Measurements from ENCODE around the gene EFNA3. TPM values are rescaled to one million over a fixed set of nuclear protein-coding genes. Genes with fewer than 3 reads are reported as not detected.
A peak's percentile ranks its signal among the peaks of the same experiment; 100 is the strongest.

Gene EFNA3
- polyA plus RNA-seq = 10 to 100 TPM; 16.3 to 21.7 TPM

GRCh38 chr1:155078469-155079209, at the start of gene EFNA3:
Gene EFNA3 (plus strand): TSS chr1:155078837. CDS start chr1:155078942, 105 bp downstream.
- H3K4me1 ChIP-seq (ENCODE audit: control insufficient read depth in 2 of 2, insufficient read depth in 2 of 2, low read length in 1 of 2) = peaks cover 3 to 38% of the 10 kb centered on the region in 2 donors
- no peaks in the 10 kb centered on the region for H3K9me3 ChIP-seq (ENCODE audit: control insufficient read depth in 2 of 2, insufficient read depth in 1 of 2, low read depth in 1 of 2, low read length in 1 of 2)
- peak within 1 kb of the TSS; percentile 54 to 72 for H3K27ac ChIP-seq (ENCODE audit: low read depth in 2 of 2, low read length in 1 of 2)
- H3K36me3 ChIP-seq (ENCODE audit: control insufficient read depth in 2 of 2, insufficient read depth in 2 of 2, low read length in 1 of 2) = no peaks in the 10 kb centered on the region
- H3K27me3 ChIP-seq (ENCODE audit: control insufficient read depth in 1 of 2, insufficient read depth in 2 of 2, low read length in 2 of 2) = peaks cover 0 to 3% of the 10 kb centered on the region in 2 donors
- peak within 1 kb of the TSS; percentile 64 to 72 for H3K4me3 ChIP-seq (ENCODE audit: low read depth in 1 of 2, low read length in 2 of 2)
- 1 to 3% methylated on average over 33 to 59 of the region's 59 CpGs for WGBS, 2 donors

- H3K36me3 ChIP-seq (ENCODE audit: control insufficient read depth in 2 of 2, insufficient read depth in 2 of 2, low read length in 1 of 2) = no peaks in the 10 kb centered on the region
- no peak overlapping the region for H3K27ac ChIP-seq (ENCODE audit: low read depth in 2 of 2, low read length in 1 of 2)
- H3K4me1 ChIP-seq (ENCODE audit: control insufficient read depth in 2 of 2, insufficient read depth in 2 of 2, low read length in 1 of 2) = peaks cover 0 to 15% of the 10 kb centered on the region in 2 donors
- no peaks in the 10 kb centered on the region for H3K9me3 ChIP-seq (ENCODE audit: control insufficient read depth in 2 of 2, insufficient read depth in 1 of 2, low read depth in 1 of 2, low read length in 1 of 2)
- H3K4me3 ChIP-seq (ENCODE audit: low read depth in 1 of 2, low read length in 2 of 2) = no peak overlapping the region
- WGBS, 2 donors = 85 to 88% methylated on average over 16 of the region's 16 CpGs
- H3K27me3 ChIP-seq (ENCODE audit: control insufficient read depth in 1 of 2, insufficient read depth in 2 of 2, low read length in 2 of 2) = no peaks in the 10 kb centered on the region
These were observed 49.0 kb upstream of the EFNA3 start for GRCh38 chr1:155029513-155030242.

GRCh38 chr1:155030243-155030795, 48.3 kb upstream of the EFNA3 start:
- no peaks in the 10 kb centered on the region for H3K36me3 ChIP-seq (ENCODE audit: control insufficient read depth in 2 of 2, insufficient read depth in 2 of 2, low read length in 1 of 2)
- no peaks in the 10 kb centered on the region for H3K9me3 ChIP-seq (ENCODE audit: control insufficient read depth in 2 of 2, insufficient read depth in 1 of 2, low read depth in 1 of 2, low read length in 1 of 2)
- H3K4me3 ChIP-seq (ENCODE audit: low read depth in 1 of 2, low read length in 2 of 2) = no peak overlapping the region
- 80 to 87% methylated on average over 15 of the region's 15 CpGs for WGBS, 2 donors
- no peaks in the 10 kb centered on the region for H3K27me3 ChIP-seq (ENCODE audit: control insufficient read depth in 1 of 2, insufficient read depth in 2 of 2, low read length in 2 of 2)
- no peak overlapping the region for H3K27ac ChIP-seq (ENCODE audit: low read depth in 2 of 2, low read length in 1 of 2)
- peaks cover 0 to 15% of the 10 kb centered on the region in 2 donors for H3K4me1 ChIP-seq (ENCODE audit: control insufficient read depth in 2 of 2, insufficient read depth in 2 of 2, low read length in 1 of 2)

- 83 to 85% methylated on average over 11 of the region's 11 CpGs for WGBS, 2 donors
- Histone ChIP-seq H3K27ac (ENCODE audit: low read depth in 2 of 2, low read length in 1 of 2) (no peak overlapping the region), H3K27me3 (ENCODE audit: control insufficient read depth in 1 of 2, insufficient read depth in 2 of 2, low read length in 2 of 2) (no peaks in the 10 kb centered on the region), H3K36me3 (ENCODE audit: control insufficient read depth in 2 of 2, insufficient read depth in 2 of 2, low read length in 1 of 2) (no peaks in the 10 kb centered on the region), H3K4me1 (ENCODE audit: control insufficient read depth in 2 of 2, insufficient read depth in 2 of 2, low read length in 1 of 2) (peaks cover 0 to 15% of the 10 kb centered on the region in 2 donors), H3K9me3 (ENCODE audit: control insufficient read depth in 2 of 2, insufficient read depth in 1 of 2, low read depth in 1 of 2, low read length in 1 of 2) (no peaks in the 10 kb centered on the region), H3K4me3 (ENCODE audit: low read depth in 1 of 2, low read length in 2 of 2) (no peak overlapping the region)
These were observed 47.7 kb upstream of the EFNA3 start for GRCh38 chr1:155030899-155031298.

- Histone ChIP-seq H3K27me3 (ENCODE audit: control insufficient read depth in 1 of 2, insufficient read depth in 2 of 2, low read length in 2 of 2) (no peaks in the 10 kb centered on the region), H3K4me1 (ENCODE audit: control insufficient read depth in 2 of 2, insufficient read depth in 2 of 2, low read length in 1 of 2) (peaks cover 0 to 19% of the 10 kb centered on the region in 2 donors), H3K4me3 (ENCODE audit: low read depth in 1 of 2, low read length in 2 of 2) (no peak overlapping the region), H3K9me3 (ENCODE audit: control insufficient read depth in 2 of 2, insufficient read depth in 1 of 2, low read depth in 1 of 2, low read length in 1 of 2) (no peaks in the 10 kb centered on the region), H3K36me3 (ENCODE audit: control insufficient read depth in 2 of 2, insufficient read depth in 2 of 2, low read length in 1 of 2) (no peaks in the 10 kb centered on the region), H3K27ac (ENCODE audit: low read depth in 2 of 2, low read length in 1 of 2) (no peak overlapping the region)
- WGBS, 2 donors = 85 to 86% methylated on average over 12 of the region's 12 CpGs
These were observed 45.8 kb upstream of the EFNA3 start for GRCh38 chr1:155032886-155033285.

- Histone ChIP-seq H3K4me1 (ENCODE audit: control insufficient read depth in 2 of 2, insufficient read depth in 2 of 2, low read length in 1 of 2) (peaks cover 0 to 23% of the 10 kb centered on the region in 2 donors), H3K27me3 (ENCODE audit: control insufficient read depth in 1 of 2, insufficient read depth in 2 of 2, low read length in 2 of 2) (no peaks in the 10 kb centered on the region), H3K9me3 (ENCODE audit: control insufficient read depth in 2 of 2, insufficient read depth in 1 of 2, low read depth in 1 of 2, low read length in 1 of 2) (no peaks in the 10 kb centered on the region), H3K4me3 (ENCODE audit: low read depth in 1 of 2, low read length in 2 of 2) (no peak within 1 kb of the TSS), H3K27ac (ENCODE audit: low read depth in 2 of 2, low read length in 1 of 2) (no peak within 1 kb of the TSS), H3K36me3 (ENCODE audit: control insufficient read depth in 2 of 2, insufficient read depth in 2 of 2, low read length in 1 of 2) (no peaks in the 10 kb centered on the region)
- 93 to 94% methylated on average over 9 of the region's 9 CpGs for WGBS, 2 donors
These were observed 45.1 kb upstream of the EFNA3 start, which contains the start of the genes DCST1 and DCST2 for GRCh38 chr1:155033524-155033923. Gene DCST1 (plus strand): TSS chr1:155033824. CDS start chr1:155034037, 213 bp downstream. Gene DCST2 (minus strand): TSS chr1:155033781. CDS start chr1:155033701, 80 bp downstream.

- Histone ChIP-seq H3K9me3 (ENCODE audit: control insufficient read depth in 2 of 2, insufficient read depth in 1 of 2, low read depth in 1 of 2, low read length in 1 of 2) (no peaks in the 10 kb centered on the region), H3K27ac (ENCODE audit: low read depth in 2 of 2, low read length in 1 of 2) (no peak overlapping the region), H3K4me3 (ENCODE audit: low read depth in 1 of 2, low read length in 2 of 2) (no peak overlapping the region), H3K27me3 (ENCODE audit: control insufficient read depth in 1 of 2, insufficient read depth in 2 of 2, low read length in 2 of 2) (no peaks in the 10 kb centered on the region), H3K4me1 (ENCODE audit: control insufficient read depth in 2 of 2, insufficient read depth in 2 of 2, low read length in 1 of 2) (peaks cover 3 to 31% of the 10 kb centered on the region in 2 donors), H3K36me3 (ENCODE audit: control insufficient read depth in 2 of 2, insufficient read depth in 2 of 2, low read length in 1 of 2) (no peaks in the 10 kb centered on the region)
- WGBS, 2 donors = 65 to 73% methylated on average over 20 of the region's 20 CpGs
These were observed 44.1 kb upstream of the EFNA3 start for GRCh38 chr1:155034318-155035208.

GRCh38 chr1:155035936-155036335, 42.7 kb upstream of the EFNA3 start:
- Histone ChIP-seq H3K4me1 (ENCODE audit: control insufficient read depth in 2 of 2, insufficient read depth in 2 of 2, low read length in 1 of 2) (peaks cover 3 to 31% of the 10 kb centered on the region in 2 donors), H3K27me3 (ENCODE audit: control insufficient read depth in 1 of 2, insufficient read depth in 2 of 2, low read length in 2 of 2) (no peaks in the 10 kb centered on the region), H3K9me3 (ENCODE audit: control insufficient read depth in 2 of 2, insufficient read depth in 1 of 2, low read depth in 1 of 2, low read length in 1 of 2) (no peaks in the 10 kb centered on the region), H3K36me3 (ENCODE audit: control insufficient read depth in 2 of 2, insufficient read depth in 2 of 2, low read length in 1 of 2) (no peaks in the 10 kb centered on the region), H3K27ac (ENCODE audit: low read depth in 2 of 2, low read length in 1 of 2) (no peak overlapping the region), H3K4me3 (ENCODE audit: low read depth in 1 of 2, low read length in 2 of 2) (no peak overlapping the region)
- 74 to 83% methylated on average over 2 of the region's 2 CpGs for WGBS, 2 donors

- Histone ChIP-seq H3K27ac (ENCODE audit: low read depth in 2 of 2, low read length in 1 of 2) (peak overlapping the region; percentile 91 to 97), H3K4me3 (ENCODE audit: low read depth in 1 of 2, low read length in 2 of 2) (no peak overlapping the region), H3K9me3 (ENCODE audit: control insufficient read depth in 2 of 2, insufficient read depth in 1 of 2, low read depth in 1 of 2, low read length in 1 of 2) (no peaks in the 10 kb centered on the region), H3K36me3 (ENCODE audit: control insufficient read depth in 2 of 2, insufficient read depth in 2 of 2, low read length in 1 of 2) (no peaks in the 10 kb centered on the region), H3K4me1 (ENCODE audit: control insufficient read depth in 2 of 2, insufficient read depth in 2 of 2, low read length in 1 of 2) (peaks cover 3 to 31% of the 10 kb centered on the region in 2 donors), H3K27me3 (ENCODE audit: control insufficient read depth in 1 of 2, insufficient read depth in 2 of 2, low read length in 2 of 2) (no peaks in the 10 kb centered on the region)
- WGBS, 2 donors = 84 to 85% methylated on average over 3 of the region's 3 CpGs
These were observed 41.6 kb upstream of the EFNA3 start for GRCh38 chr1:155037043-155037442.
